PFSK-1 (cell line): ENCODE data around the gene PRDM15. TPM values are rescaled to one million over a fixed set of nuclear protein-coding genes. Genes with fewer than 3 reads are reported as not detected.

Experiments
- FOXP2 ChIP-seq: optimal IDR thresholded peaks from 2 replicates; pipeline ENCODE3; 2011; ENCODE audit warnings: borderline replicate concordance, control low read depth, inconsistent platforms; ENCODE audit not compliant: insufficient read depth; ENCODE audit errors: extremely low read length, extremely low read depth
- POLR2AphosphoS5 ChIP-seq: IDR thresholded peaks from 2 replicates; pipeline ENCODE4 v1.6.1; 2012; ENCODE audit warnings: low read depth, mild to moderate bottlenecking, control low read depth, low read length, moderate library complexity
- SIN3A ChIP-seq: IDR thresholded peaks from 2 replicates; pipeline ENCODE4 v1.6.1; 2012; ENCODE audit warnings: mild to moderate bottlenecking, low read length, moderate library complexity, borderline replicate concordance; ENCODE audit not compliant: insufficient read depth
- TAF1 ChIP-seq: IDR thresholded peaks from 2 replicates; pipeline ENCODE4 v1.6.1; 2012; ENCODE audit warnings: low read length, control low read depth, borderline replicate concordance; ENCODE audit not compliant: insufficient read depth
- polyA plus RNA-seq: library from polyadenylated mRNA; unstranded; fragments of >200 nt; gene quantifications from one replicate; pipeline ENCODE4 v1.2.1, GENCODE V29; 2012; ENCODE audit warnings: low read depth, missing spikeins; ENCODE audit not compliant: insufficient read length
- TF ChIP-seq, protein P1 (sequence below), 2 experiments: IDR thresholded peaks; 2 replicates each; pipeline versions ENCODE4 v1.6.1 to v1.8.0; 2011 to 2012; ENCODE audit warnings: low read depth in 2 of 2, low read length in 2 of 2, control low read depth in 1 of 2, inconsistent platforms in 1 of 2, mild to moderate bottlenecking in 1 of 2, moderate library complexity in 1 of 2; ENCODE audit not compliant: insufficient read depth in 1 of 2

Gene PRDM15
- polyA plus RNA-seq, result 9.3 TPM

- TF ChIP-seq POLR2AphosphoS5 (no peak), TAF1 (0 out of 2 replicates have a peak, but pooled peaks have one; percentile 41)
These were observed at the start of gene PRDM15 for GRCh38 chr21:41879190-41879998. Gene PRDM15 (minus strand): TSS chr21:41879344. CDS start chr21:41860363, 18,981 bp downstream.

DNA sequence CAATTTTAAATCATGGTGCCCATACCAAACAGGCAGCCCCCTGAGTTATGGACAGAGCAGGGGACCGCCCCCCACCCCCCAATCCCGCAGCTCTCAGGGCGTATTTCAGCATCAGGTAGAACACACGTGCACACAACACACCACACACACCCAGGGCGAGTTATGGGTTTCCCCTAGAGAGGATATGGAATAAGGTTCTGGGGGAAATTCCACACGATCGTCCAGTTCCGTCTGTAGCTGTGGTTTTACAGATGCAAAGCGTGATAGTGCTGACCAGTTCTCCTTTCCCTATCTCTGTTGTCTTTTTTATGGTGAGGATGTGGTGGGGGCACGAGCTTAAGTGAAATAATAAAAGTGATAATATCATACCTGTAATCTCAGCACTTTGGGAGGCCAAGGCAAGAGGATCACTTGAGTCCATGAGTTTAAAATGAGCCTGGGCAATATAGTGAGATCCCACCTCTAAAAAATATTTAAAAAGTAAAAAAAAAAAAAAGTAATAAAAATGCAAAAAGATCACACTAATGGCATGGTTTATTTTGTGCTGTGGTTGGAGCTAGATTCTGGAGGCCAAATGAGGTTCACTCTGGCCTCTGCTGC is 49.6 kb upstream of the PRDM15 start:
- TF ChIP-seq, protein P1, sequence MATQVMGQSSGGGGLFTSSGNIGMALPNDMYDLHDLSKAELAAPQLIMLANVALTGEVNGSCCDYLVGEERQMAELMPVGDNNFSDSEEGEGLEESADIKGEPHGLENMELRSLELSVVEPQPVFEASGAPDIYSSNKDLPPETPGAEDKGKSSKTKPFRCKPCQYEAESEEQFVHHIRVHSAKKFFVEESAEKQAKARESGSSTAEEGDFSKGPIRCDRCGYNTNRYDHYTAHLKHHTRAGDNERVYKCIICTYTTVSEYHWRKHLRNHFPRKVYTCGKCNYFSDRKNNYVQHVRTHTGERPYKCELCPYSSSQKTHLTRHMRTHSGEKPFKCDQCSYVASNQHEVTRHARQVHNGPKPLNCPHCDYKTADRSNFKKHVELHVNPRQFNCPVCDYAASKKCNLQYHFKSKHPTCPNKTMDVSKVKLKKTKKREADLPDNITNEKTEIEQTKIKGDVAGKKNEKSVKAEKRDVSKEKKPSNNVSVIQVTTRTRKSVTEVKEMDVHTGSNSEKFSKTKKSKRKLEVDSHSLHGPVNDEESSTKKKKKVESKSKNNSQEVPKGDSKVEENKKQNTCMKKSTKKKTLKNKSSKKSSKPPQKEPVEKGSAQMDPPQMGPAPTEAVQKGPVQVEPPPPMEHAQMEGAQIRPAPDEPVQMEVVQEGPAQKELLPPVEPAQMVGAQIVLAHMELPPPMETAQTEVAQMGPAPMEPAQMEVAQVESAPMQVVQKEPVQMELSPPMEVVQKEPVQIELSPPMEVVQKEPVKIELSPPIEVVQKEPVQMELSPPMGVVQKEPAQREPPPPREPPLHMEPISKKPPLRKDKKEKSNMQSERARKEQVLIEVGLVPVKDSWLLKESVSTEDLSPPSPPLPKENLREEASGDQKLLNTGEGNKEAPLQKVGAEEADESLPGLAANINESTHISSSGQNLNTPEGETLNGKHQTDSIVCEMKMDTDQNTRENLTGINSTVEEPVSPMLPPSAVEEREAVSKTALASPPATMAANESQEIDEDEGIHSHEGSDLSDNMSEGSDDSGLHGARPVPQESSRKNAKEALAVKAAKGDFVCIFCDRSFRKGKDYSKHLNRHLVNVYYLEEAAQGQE (IDR thresholded peaks at IDR 0.05; ENCODE audit: insufficient read depth in 1 of 2, low read depth in 2 of 2, low read length in 2 of 2), result no peak
- no peak for TF ChIP-seq TAF1
- no peak for TF ChIP-seq SIN3A
- TF ChIP-seq FOXP2, result no peak
- TF ChIP-seq POLR2AphosphoS5, result no peak

- TF ChIP-seq FOXP2, result no peak
- TF ChIP-seq TAF1, result no peak
- TF ChIP-seq POLR2AphosphoS5, result no peak
- no peak for TF ChIP-seq SIN3A
- TF ChIP-seq, protein P1 (IDR thresholded peaks at IDR 0.05; ENCODE audit: insufficient read depth in 1 of 2, low read depth in 2 of 2, low read length in 2 of 2), result no peak
These were observed 48.7 kb upstream of the PRDM15 start for GRCh38 chr21:41927727-41928409.

- TF ChIP-seq SIN3A (no peak), POLR2AphosphoS5 (no peak), TAF1 (no peak), FOXP2 (no peak)
- TF ChIP-seq, protein P1 (IDR thresholded peaks at IDR 0.05; ENCODE audit: insufficient read depth in 1 of 2, low read depth in 2 of 2, low read length in 2 of 2), result no peak
These were observed 47.6 kb upstream of the PRDM15 start for GRCh38 chr21:41926807-41927171.

DNA sequence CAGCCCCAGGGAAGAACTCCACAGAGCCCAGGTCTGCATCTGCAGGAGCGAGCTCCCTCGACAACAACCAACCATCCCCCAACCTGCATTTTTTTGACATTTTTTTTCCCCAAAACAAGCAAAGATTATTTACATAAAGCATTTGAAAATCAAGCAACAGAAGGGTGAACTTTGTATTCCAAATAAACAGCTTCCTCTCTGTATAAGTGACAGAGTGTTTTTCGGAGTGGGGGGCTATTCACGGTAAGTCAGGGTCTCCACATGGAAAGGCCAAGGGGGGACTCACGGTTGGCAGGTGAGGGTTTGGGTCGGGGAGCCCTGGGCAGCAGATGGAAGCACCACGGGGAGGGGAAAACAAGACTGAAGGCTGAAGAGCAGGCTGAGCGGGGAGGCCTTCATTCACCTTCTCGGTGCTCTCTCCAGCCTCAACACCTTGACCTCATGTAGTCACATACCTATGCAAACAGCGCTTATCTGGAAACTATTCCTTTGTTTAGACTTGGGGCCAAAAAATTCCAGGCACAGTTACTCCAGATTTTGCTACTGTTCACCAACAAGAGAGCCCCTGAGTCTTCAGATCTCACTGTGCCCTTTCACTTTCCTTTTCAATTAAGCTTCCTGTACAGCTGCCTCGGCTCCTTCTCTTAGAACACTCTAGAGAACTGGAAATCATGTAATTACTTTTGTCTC is 47.1 kb upstream of the PRDM15 start:
- no peak for TF ChIP-seq TAF1
- TF ChIP-seq FOXP2, result no peak
- TF ChIP-seq POLR2AphosphoS5, result no peak
- TF ChIP-seq, protein P1 (IDR thresholded peaks at IDR 0.05; ENCODE audit: insufficient read depth in 1 of 2, low read depth in 2 of 2, low read length in 2 of 2), result no peak
- no peak for TF ChIP-seq SIN3A
